HepG2 (cell line): ENCODE measurements around the gene ABCD1. TPM values are rescaled to one million over a fixed set of nuclear protein-coding genes. Genes with fewer than 3 reads are reported as not detected.

Experiments used
- EP300 ChIP-seq, 3 experiments: sonication (generic) in 1 of 3; formaldehyde crosslinking in 1 of 3; IDR thresholded peaks; 2 replicates each; pipeline versions ENCODE4 v1.5.1 to v1.6.1; 2011 to 2020; ENCODE audit warnings: low read depth in 2 of 3, low read length in 2 of 3, borderline replicate concordance in 1 of 3, improper control_type of control experiment in 1 of 3, mild to moderate bottlenecking in 1 of 3, missing genetic modification reagents in 1 of 3, moderate library complexity in 1 of 3
- ISX ChIP-seq: sonication (generic); formaldehyde crosslinking; conservative IDR thresholded peaks from 2 replicates; pipeline ENCODE4 v1.5.0; 2020; ENCODE audit warnings: missing genetic modification reagents
- KAT8 ChIP-seq: IDR thresholded peaks from 2 replicates; pipeline ENCODE4 v1.6.1; 2016; ENCODE audit warnings: missing genetic modification reagents, missing compliant biosample characterization
- LRRFIP1 ChIP-seq: sonication (generic); formaldehyde crosslinking; conservative IDR thresholded peaks from 2 replicates; pipeline ENCODE4 v1.4.0; 2020; ENCODE audit warnings: missing genetic modification reagents
- MEIS2 ChIP-seq: sonication (generic); formaldehyde crosslinking; IDR thresholded peaks from 2 replicates; pipeline ENCODE4 v1.9.0; 2021; ENCODE audit warnings: mild to moderate bottlenecking, missing genetic modification reagents
- MIER3 ChIP-seq: IDR thresholded peaks from 2 replicates; pipeline ENCODE4 v1.6.1; 2016; ENCODE audit warnings: missing compliant biosample characterization, borderline replicate concordance
- MTA1 ChIP-seq: sonication (generic); formaldehyde crosslinking; IDR thresholded peaks from 2 replicates; pipeline ENCODE4 v1.4.0; 2020; ENCODE audit warnings: missing genetic modification reagents, mild to moderate bottlenecking, borderline replicate concordance
- PAF1 ChIP-seq: IDR thresholded peaks from 2 replicates; pipeline ENCODE4 v1.6.1; 2016; ENCODE audit warnings: missing genetic modification reagents, missing compliant biosample characterization
- RFXANK ChIP-seq: IDR thresholded peaks from 2 replicates; pipeline ENCODE4 v1.6.1; 2016
- SOX6 ChIP-seq, 2 experiments: fragments of 450-650 bp in 1 of 2; sonication (generic) in 1 of 2; formaldehyde crosslinking in 1 of 2; IDR thresholded peaks; 2 replicates each; pipeline versions ENCODE4 v1.4.0 to v1.6.1; 2017 to 2020; ENCODE audit warnings: antibody characterized with exemption in 1 of 2, mild to moderate bottlenecking in 1 of 2, missing genetic modification reagents in 1 of 2
- YEATS4 ChIP-seq: sonication (generic); formaldehyde crosslinking; IDR thresholded peaks from 2 replicates; pipeline ENCODE4 v1.4.0; 2020; ENCODE audit warnings: missing genetic modification reagents, borderline replicate concordance
- ZGPAT ChIP-seq: IDR thresholded peaks from 2 replicates; pipeline ENCODE4 v1.6.1; 2016; ENCODE audit warnings: mild to moderate bottlenecking
- ZKSCAN5 ChIP-seq: sonication (generic); formaldehyde crosslinking; IDR thresholded peaks from 2 replicates; pipeline ENCODE4 v1.5.1; 2020; ENCODE audit warnings: mild to moderate bottlenecking, missing genetic modification reagents
- ZNF281 ChIP-seq: sonication (generic); formaldehyde crosslinking; IDR thresholded peaks from 2 replicates; pipeline ENCODE4 v1.4.0; 2020; ENCODE audit warnings: missing genetic modification reagents, borderline replicate concordance
- ZNF441 ChIP-seq: sonication (generic); formaldehyde crosslinking; IDR thresholded peaks from 2 replicates; pipeline ENCODE4 v1.7.0; 2021; ENCODE audit warnings: missing genetic modification reagents, borderline replicate concordance
- ZNF609 ChIP-seq: sonication (generic); formaldehyde crosslinking; IDR thresholded peaks from 2 replicates; pipeline ENCODE4 v1.4.0; 2020; ENCODE audit warnings: mild to moderate bottlenecking, missing genetic modification reagents, borderline replicate concordance
- polyA plus RNA-seq, 8 experiments: library from polyadenylated mRNA; depleted of rRNA in 3 of 8; stranded (reverse) in 7 of 8; unstranded in 1 of 8; fragments of >200 nt; fragmentation: Illumina TruSeq in 4 of 8; extraction: Trizol in 4 of 8; gene quantifications; 2 replicates each; pipeline versions ENCODE4 v1.2.1 to v1.2.3, GENCODE V29; 2011 to 2016; ENCODE audit warnings: low read depth in 4 of 8, missing spikeins in 1 of 8, mixed read lengths in 1 of 8; ENCODE audit not compliant: insufficient read depth in 1 of 8
- total RNA-seq, 5 experiments: library from RNA; depleted of rRNA; stranded (reverse); fragments of >200 nt; fragmentation: Illumina TruSeq; extraction: Trizol; gene quantifications; 2 replicates each; pipeline ENCODE4 v1.2.3, GENCODE V29; 2016; ENCODE audit warnings: low read depth in 1 of 5

Gene ABCD1
- total and polyA plus RNA-seq, 2 of the 13 experiments (the other 11 are each of a cell fraction or from before 2014, with no cell fraction given), result 11.4 to 15.9 TPM

- TF ChIP-seq ZNF609 (CRISPR knock-in tag) (peak; percentile 72), ZKSCAN5 (CRISPR knock-in tag) (no peak), MTA1 (peak; percentile 67; the same call in 1 of the 2 replicates), MEIS2 (no peak), MIER3 (CRISPR knock-in tag) (no peak; the same call in 1 of the 2 replicates), ZGPAT (CRISPR knock-in tag) (peak; percentile 34; the same call in 1 of the 2 replicates), YEATS4 (peak; percentile 17; the same call in 1 of the 2 replicates), LRRFIP1 (no peak), ISX (CRISPR knock-in tag) (no peak), SOX6 (IDR thresholded peaks at IDR 0.05) (no peak), SOX6 (CRISPR knock-in tag; IDR thresholded peaks at IDR 0.05) (peak; percentile 64), KAT8 (0 out of 2 replicates have a peak, but pooled peaks have one; percentile 58), RFXANK (CRISPR knock-in tag) (no peak), ZNF281 (CRISPR knock-in tag) (no peak), ZNF441 (CRISPR knock-in tag) (no peak), PAF1 (CRISPR knock-in tag) (no peak), EP300 (IDR thresholded peaks at IDR 0.05; ENCODE audit: low read depth in 2 of 2, low read length in 2 of 2) (no peak), EP300 (CRISPR knock-in tag; IDR thresholded peaks at IDR 0.05; ENCODE audit: borderline replicate concordance) (peak; percentile 17; the same call in 1 of the 2 replicates)
Measured at GRCh38 chrX:153726286-153727122, 1.8 kb downstream of the ABCD1 start (continued).
